Stimulated activated CD4-positive, alpha-beta T cell treated with anti-CD3 and anti-CD28 coated beads, Interleukin-12 subunit alpha, Interleukin-12 subunit beta, amount 100 ng/mL, for 24 hours (primary cell): ENCODE results near the gene GNAQ.
"Not testable (repeated sequence)": the region's sequence is repeated elsewhere in the genome, so short reads cannot be mapped to it uniquely, and the experiment has no call there.

Source experiments
- DNase-seq, 2 experiments: peaks; one replicate each; pipeline ENCODE4 v3.0.0-alpha.2; 2020; ENCODE audit warnings: low read depth in 2 of 2

The GNAQ gene

GRCh38 chr9:78031444-78031892 is at the start of gene GNAQ:
Gene GNAQ (minus strand): TSS chr9:78031811. CDS start chr9:78031235, 576 bp downstream.
- DNase-seq: no peak

- DNase-seq: no peak
Observed at GRCh38 chr9:78074385-78075291, 43.0 kb upstream of the GNAQ start.

- no peak for DNase-seq
Observed at GRCh38 chr9:78073722-78074121, 42.1 kb upstream of the GNAQ start.

GRCh38 chr9:78072586-78073199 is 41.1 kb upstream of the GNAQ start:
- DNase-seq: no peak

GRCh38 chr9:78070521-78070920 is 38.9 kb upstream of the GNAQ start:
- no peak for DNase-seq

GRCh38 chr9:78064075-78064474 is 32.5 kb upstream of the GNAQ start:
- DNase-seq: no peak

GRCh38 chr9:78062710-78063109 is 31.1 kb upstream of the GNAQ start:
- DNase-seq: no peak

GRCh38 chr9:78054218-78054617 is 22.6 kb upstream of the GNAQ start:
- not testable (repeated sequence) for DNase-seq

GRCh38 chr9:78053627-78054026 is 22.0 kb upstream of the GNAQ start:
- no peak for DNase-seq

GRCh38 chr9:78050421-78050820 is 18.8 kb upstream of the GNAQ start:
- no peak for DNase-seq

- no peak for DNase-seq
Observed at GRCh38 chr9:78049484-78049883, 17.9 kb upstream of the GNAQ start.

- DNase-seq: no peak
Observed at GRCh38 chr9:78047106-78047505, 15.5 kb upstream of the GNAQ start.

GRCh38 chr9:78046112-78046511 is 14.5 kb upstream of the GNAQ start:
- no peak for DNase-seq

- no peak for DNase-seq
Observed at GRCh38 chr9:78044886-78045285, 13.3 kb upstream of the GNAQ start.

GRCh38 chr9:78044189-78044588 is 12.6 kb upstream of the GNAQ start:
- DNase-seq: no peak

GRCh38 chr9:78041971-78042370 is 10.4 kb upstream of the GNAQ start:
- DNase-seq: no peak

GRCh38 chr9:78040726-78041125 is 9.1 kb upstream of the GNAQ start:
- DNase-seq: no peak

GRCh38 chr9:78038620-78039300 is 7.1 kb upstream of the GNAQ start:
- no peak for DNase-seq

GRCh38 chr9:78035383-78035993 is 3.9 kb upstream of the GNAQ start:
- DNase-seq: peak in 1 of 2 experiments; percentile 31

GRCh38 chr9:78033870-78034269 is 2.3 kb upstream of the GNAQ start:
- no peak for DNase-seq

GRCh38 chr9:78032730-78033457 is 1.3 kb upstream of the GNAQ start:
- DNase-seq: no peak
